Measurements from ENCODE around the gene KRT32. TPM values are rescaled to one million over a fixed set of nuclear protein-coding genes. Genes with fewer than 3 reads are reported as not detected.

Gene KRT32
- total RNA-seq, 1 donor from 2014 or later = not detected

DNA sequence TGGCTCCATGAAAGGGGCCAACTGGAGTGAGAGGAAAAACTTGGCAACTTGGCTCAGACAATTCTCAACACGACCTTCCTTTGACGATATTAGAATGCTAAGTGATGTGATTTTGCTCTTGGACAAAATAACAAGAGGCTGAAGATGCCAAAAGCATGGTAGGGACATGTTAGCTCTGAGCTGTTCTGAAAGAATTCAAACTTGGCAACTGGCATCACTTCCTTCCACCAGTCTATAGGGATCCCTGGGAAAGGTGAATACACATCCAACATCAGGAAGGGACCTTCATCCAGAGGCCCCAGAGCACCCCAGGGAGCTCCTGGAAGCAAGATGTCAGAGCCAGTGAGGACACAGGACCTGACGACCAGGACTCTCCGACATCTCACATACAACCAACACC lies 47.1 kb downstream of the KRT32 start:
- no peak for DNase-seq (ENCODE audit: low spot score)
- Mint-ChIP-seq H3K9me3 (ENCODE audit: low read depth) (no peaks in the 10 kb centered on the region), H3K27me3 (ENCODE audit: low read depth) (peaks cover 9% of the 10 kb centered on the region), H3K27ac (ENCODE audit: unreplicated experiment) (no peak overlapping the region), H3K36me3 (ENCODE audit: low read depth) (no peaks in the 10 kb centered on the region), H3K4me1 (ENCODE audit: low read depth) (peaks cover 16% of the 10 kb centered on the region), H3K4me3 (ENCODE audit: unreplicated experiment) (no peak overlapping the region)
- TF ChIP-seq, protein P1, sequence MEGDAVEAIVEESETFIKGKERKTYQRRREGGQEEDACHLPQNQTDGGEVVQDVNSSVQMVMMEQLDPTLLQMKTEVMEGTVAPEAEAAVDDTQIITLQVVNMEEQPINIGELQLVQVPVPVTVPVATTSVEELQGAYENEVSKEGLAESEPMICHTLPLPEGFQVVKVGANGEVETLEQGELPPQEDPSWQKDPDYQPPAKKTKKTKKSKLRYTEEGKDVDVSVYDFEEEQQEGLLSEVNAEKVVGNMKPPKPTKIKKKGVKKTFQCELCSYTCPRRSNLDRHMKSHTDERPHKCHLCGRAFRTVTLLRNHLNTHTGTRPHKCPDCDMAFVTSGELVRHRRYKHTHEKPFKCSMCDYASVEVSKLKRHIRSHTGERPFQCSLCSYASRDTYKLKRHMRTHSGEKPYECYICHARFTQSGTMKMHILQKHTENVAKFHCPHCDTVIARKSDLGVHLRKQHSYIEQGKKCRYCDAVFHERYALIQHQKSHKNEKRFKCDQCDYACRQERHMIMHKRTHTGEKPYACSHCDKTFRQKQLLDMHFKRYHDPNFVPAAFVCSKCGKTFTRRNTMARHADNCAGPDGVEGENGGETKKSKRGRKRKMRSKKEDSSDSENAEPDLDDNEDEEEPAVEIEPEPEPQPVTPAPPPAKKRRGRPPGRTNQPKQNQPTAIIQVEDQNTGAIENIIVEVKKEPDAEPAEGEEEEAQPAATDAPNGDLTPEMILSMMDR (IDR thresholded peaks at IDR 0.05) = no peak

GRCh38 chr17:41419716-41420115 lies 47.5 kb downstream of the KRT32 start:
- Mint-ChIP-seq H3K27ac (ENCODE audit: unreplicated experiment) (no peak overlapping the region), H3K4me1 (ENCODE audit: low read depth) (peaks cover 16% of the 10 kb centered on the region), H3K27me3 (ENCODE audit: low read depth) (peaks cover 9% of the 10 kb centered on the region), H3K9me3 (ENCODE audit: low read depth) (no peaks in the 10 kb centered on the region), H3K36me3 (ENCODE audit: low read depth) (no peaks in the 10 kb centered on the region), H3K4me3 (ENCODE audit: unreplicated experiment) (no peak overlapping the region)
- no peak for DNase-seq (ENCODE audit: low spot score)
- TF ChIP-seq, protein P1 (IDR thresholded peaks at IDR 0.05) = no peak

DNA sequence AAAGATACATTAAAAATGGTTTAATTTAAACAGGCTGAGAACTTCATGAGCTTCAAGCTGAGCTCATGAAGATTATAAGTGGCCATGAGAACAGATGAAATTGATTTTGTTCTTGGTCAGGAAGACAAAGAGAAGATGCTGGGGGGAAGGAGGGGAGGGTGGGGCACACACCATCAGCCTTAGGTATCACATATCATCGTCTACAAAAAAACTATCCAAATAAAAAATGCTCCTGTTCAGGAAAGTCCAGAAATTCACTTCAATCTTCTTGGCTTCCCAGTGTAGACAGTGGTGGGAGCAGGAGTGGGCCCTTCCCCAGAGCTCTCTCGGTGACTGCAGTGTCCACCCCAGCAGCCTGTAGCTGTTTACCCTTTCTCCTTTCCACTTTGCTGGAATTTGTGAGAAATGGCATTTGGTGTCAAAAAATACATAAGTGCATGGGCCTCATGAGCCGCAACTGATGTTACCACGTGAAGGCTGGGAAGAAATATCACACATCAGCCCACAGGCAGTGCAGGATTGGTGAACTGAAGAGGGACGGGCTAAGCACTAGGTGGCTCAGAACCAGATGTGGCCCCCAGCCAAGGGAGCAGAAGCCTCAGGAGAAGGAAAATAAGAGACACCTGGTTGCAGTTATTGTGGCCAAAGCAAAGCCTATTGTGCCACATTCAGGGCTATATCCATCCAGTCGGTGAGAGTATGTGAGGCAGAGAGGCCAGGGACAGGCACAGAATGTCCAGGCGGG lies 48.9 kb downstream of the KRT32 start:
- DNase-seq (ENCODE audit: low spot score) = no peak
- Mint-ChIP-seq H3K36me3 (ENCODE audit: low read depth) (no peaks in the 10 kb centered on the region), H3K4me1 (ENCODE audit: low read depth) (peaks cover 16% of the 10 kb centered on the region), H3K27me3 (ENCODE audit: low read depth) (peaks cover 4% of the 10 kb centered on the region), H3K27ac (ENCODE audit: unreplicated experiment) (no peak overlapping the region), H3K9me3 (ENCODE audit: low read depth) (no peaks in the 10 kb centered on the region), H3K4me3 (ENCODE audit: unreplicated experiment) (no peak overlapping the region)
- TF ChIP-seq, protein P1 (IDR thresholded peaks at IDR 0.05) = no peak

DNA sequence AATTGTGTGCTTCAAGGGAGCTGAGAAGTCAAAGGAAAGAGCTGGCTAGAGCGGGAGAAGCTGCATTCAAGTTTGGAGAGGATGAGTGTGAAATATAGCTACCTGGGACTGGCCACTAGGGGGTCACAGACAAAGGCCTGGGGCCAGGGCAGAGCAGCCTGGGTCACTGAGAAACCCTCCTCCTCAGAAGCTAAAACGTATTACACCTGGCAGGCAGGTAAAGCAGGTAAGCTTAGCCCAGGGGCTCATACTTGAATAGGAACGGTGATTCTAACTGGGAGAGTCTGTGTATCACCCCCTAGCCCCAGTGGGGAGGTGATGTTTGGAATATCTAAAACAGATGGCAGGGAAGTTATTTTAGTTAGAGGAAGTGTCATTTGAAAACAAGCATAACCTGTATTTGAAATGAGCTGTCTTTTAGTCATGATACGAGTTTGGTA lies 49.6 kb downstream of the KRT32 start:
- H3K27me3 Mint-ChIP-seq (ENCODE audit: low read depth) = peaks cover 2% of the 10 kb centered on the region
- no peak for DNase-seq (ENCODE audit: low spot score)
- no peak overlapping the region for H3K27ac Mint-ChIP-seq (ENCODE audit: unreplicated experiment)
- no peaks in the 10 kb centered on the region for H3K9me3 Mint-ChIP-seq (ENCODE audit: low read depth)
- no peaks in the 10 kb centered on the region for H3K36me3 Mint-ChIP-seq (ENCODE audit: low read depth)
- TF ChIP-seq, protein P1 (IDR thresholded peaks at IDR 0.05) = peak; percentile 37
- H3K4me1 Mint-ChIP-seq (ENCODE audit: low read depth) = peaks cover 16% of the 10 kb centered on the region
- H3K4me3 Mint-ChIP-seq (ENCODE audit: unreplicated experiment) = no peak overlapping the region

GRCh38 chr17:41417127-41417526 lies 50.1 kb downstream of the KRT32 start:
- no peak overlapping the region for H3K27ac Mint-ChIP-seq (ENCODE audit: unreplicated experiment)
- TF ChIP-seq, protein P1 (IDR thresholded peaks at IDR 0.05) = no peak
- H3K36me3 Mint-ChIP-seq (ENCODE audit: low read depth) = no peaks in the 10 kb centered on the region
- no peak overlapping the region for H3K4me3 Mint-ChIP-seq (ENCODE audit: unreplicated experiment)
- DNase-seq (ENCODE audit: low spot score) = no peak
- peaks cover 2% of the 10 kb centered on the region for H3K27me3 Mint-ChIP-seq (ENCODE audit: low read depth)
- H3K4me1 Mint-ChIP-seq (ENCODE audit: low read depth) = peaks cover 16% of the 10 kb centered on the region
- no peaks in the 10 kb centered on the region for H3K9me3 Mint-ChIP-seq (ENCODE audit: low read depth)

Measured in chondrocyte (in vitro differentiated cells).